Measurements from ENCODE around the gene PAOX.

DNA sequence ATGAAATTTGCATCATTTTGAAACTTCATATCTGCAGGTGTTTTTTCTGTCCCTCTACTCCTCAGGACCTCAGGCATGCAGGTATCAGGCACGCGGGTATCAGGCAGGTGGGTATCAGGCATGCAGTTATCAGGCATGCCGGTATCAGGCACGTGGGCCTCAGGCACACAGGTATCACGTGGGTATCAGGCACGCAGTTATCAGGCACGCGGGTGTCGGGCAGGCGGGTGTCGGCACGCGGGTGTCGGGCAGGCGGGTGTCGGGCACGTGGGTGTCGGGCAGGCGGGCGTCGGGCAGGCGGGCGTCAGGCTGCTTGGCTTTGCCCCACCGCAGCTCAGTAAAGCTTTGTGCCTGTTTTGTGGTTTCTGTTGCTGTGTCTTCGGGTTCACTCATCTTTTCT is 36.7 kb downstream of the PAOX start:
- TF ChIP-seq EP300 (IDR thresholded peaks at IDR 0.05; ENCODE audit: borderline replicate concordance) (no peak), CREB1 (IDR thresholded peaks at IDR 0.05; ENCODE audit: low read depth) (no peak), TCF12 (IDR thresholded peaks at IDR 0.05; ENCODE audit: low read depth) (no peak), RAD21 (IDR thresholded peaks at IDR 0.05; ENCODE audit: low read depth) (no peak)
- TF ChIP-seq, protein P1, sequence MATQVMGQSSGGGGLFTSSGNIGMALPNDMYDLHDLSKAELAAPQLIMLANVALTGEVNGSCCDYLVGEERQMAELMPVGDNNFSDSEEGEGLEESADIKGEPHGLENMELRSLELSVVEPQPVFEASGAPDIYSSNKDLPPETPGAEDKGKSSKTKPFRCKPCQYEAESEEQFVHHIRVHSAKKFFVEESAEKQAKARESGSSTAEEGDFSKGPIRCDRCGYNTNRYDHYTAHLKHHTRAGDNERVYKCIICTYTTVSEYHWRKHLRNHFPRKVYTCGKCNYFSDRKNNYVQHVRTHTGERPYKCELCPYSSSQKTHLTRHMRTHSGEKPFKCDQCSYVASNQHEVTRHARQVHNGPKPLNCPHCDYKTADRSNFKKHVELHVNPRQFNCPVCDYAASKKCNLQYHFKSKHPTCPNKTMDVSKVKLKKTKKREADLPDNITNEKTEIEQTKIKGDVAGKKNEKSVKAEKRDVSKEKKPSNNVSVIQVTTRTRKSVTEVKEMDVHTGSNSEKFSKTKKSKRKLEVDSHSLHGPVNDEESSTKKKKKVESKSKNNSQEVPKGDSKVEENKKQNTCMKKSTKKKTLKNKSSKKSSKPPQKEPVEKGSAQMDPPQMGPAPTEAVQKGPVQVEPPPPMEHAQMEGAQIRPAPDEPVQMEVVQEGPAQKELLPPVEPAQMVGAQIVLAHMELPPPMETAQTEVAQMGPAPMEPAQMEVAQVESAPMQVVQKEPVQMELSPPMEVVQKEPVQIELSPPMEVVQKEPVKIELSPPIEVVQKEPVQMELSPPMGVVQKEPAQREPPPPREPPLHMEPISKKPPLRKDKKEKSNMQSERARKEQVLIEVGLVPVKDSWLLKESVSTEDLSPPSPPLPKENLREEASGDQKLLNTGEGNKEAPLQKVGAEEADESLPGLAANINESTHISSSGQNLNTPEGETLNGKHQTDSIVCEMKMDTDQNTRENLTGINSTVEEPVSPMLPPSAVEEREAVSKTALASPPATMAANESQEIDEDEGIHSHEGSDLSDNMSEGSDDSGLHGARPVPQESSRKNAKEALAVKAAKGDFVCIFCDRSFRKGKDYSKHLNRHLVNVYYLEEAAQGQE (IDR thresholded peaks at IDR 0.05; ENCODE audit: low read depth): no peak

All from Ishikawa (cell line).